ENCODE results near the gene DAZAP1.
"Not testable (repeated sequence)": the region's sequence is repeated elsewhere in the genome, so short reads cannot be mapped to it uniquely, and the experiment has no call there.

The DAZAP1 gene

GRCh38 chr19:1425902-1426301, 18.5 kb downstream of the DAZAP1 start:
- no peak for DNase-seq (ENCODE audit: low spot score)

- DNase-seq (ENCODE audit: low spot score), result no peak
Measured at GRCh38 chr19:1426736-1427135, 19.4 kb downstream of the DAZAP1 start.

GRCh38 chr19:1427221-1427920, 20.0 kb downstream of the DAZAP1 start:
- no peak for DNase-seq (ENCODE audit: low spot score)

- no peak for DNase-seq (ENCODE audit: low spot score)
Measured at GRCh38 chr19:1428738-1429391, 21.5 kb downstream of the DAZAP1 start.

GRCh38 chr19:1429750-1430149, 22.4 kb downstream of the DAZAP1 start:
- no peak for DNase-seq (ENCODE audit: low spot score)

- no peak for DNase-seq (ENCODE audit: low spot score)
Measured at GRCh38 chr19:1430246-1430645, 22.9 kb downstream of the DAZAP1 start.

GRCh38 chr19:1431759-1432506, 24.5 kb downstream of the DAZAP1 start:
- no peak for DNase-seq (ENCODE audit: low spot score)

GRCh38 chr19:1432507-1432887, 25.1 kb downstream of the DAZAP1 start:
- DNase-seq (ENCODE audit: low spot score), result no peak

- no peak for DNase-seq (ENCODE audit: low spot score)
Measured at GRCh38 chr19:1433119-1434039, 26.0 kb downstream of the DAZAP1 start.

- no peak for DNase-seq (ENCODE audit: low spot score)
Measured at GRCh38 chr19:1434040-1434366, 26.6 kb downstream of the DAZAP1 start.

- no peak for DNase-seq (ENCODE audit: low spot score)
Measured at GRCh38 chr19:1434577-1435060, 27.2 kb downstream of the DAZAP1 start.

- DNase-seq (ENCODE audit: low spot score), result no peak
Measured at GRCh38 chr19:1435378-1435989, 28.1 kb downstream of the DAZAP1 start.

GRCh38 chr19:1437609-1438008, 30.2 kb downstream of the DAZAP1 start:
- DNase-seq (ENCODE audit: low spot score), result no peak

GRCh38 chr19:1438035-1438932, 30.9 kb downstream of the DAZAP1 start, which contains the start of gene RPS15:
Gene RPS15 (plus strand): TSS chr19:1438396. CDS start chr19:1438426, 30 bp downstream.
- peak; percentile 97 for DNase-seq (ENCODE audit: low spot score)

GRCh38 chr19:1438933-1439354, 31.6 kb downstream of the DAZAP1 start:
- DNase-seq (ENCODE audit: low spot score), result no peak

- not testable (repeated sequence) for DNase-seq (ENCODE audit: low spot score)
Measured at GRCh38 chr19:1439525-1440417, 32.4 kb downstream of the DAZAP1 start.

GRCh38 chr19:1440418-1440801, 33.0 kb downstream of the DAZAP1 start:
- no peak for DNase-seq (ENCODE audit: low spot score)

GRCh38 chr19:1441022-1441426, 33.6 kb downstream of the DAZAP1 start:
- no peak for DNase-seq (ENCODE audit: low spot score)

GRCh38 chr19:1441677-1442438, 34.5 kb downstream of the DAZAP1 start:
- no peak for DNase-seq (ENCODE audit: low spot score)
